Brain microvascular endothelial cell (primary cell): ENCODE data around the gene GOLGA6A.

Experiments used
- DNase-seq: peaks from one replicate; pipeline ENCODE4 v3.0.0-alpha.2; 2020
- H3K27ac ChIP-seq: fragments of 250-450 bp; sonication (Bioruptor Pico); 2 replicates; pipeline ENCODE4 v1.5.1; 2020; ENCODE audit warnings: mild to moderate bottlenecking, moderate library complexity
- H3K27me3 ChIP-seq: fragments of 250-450 bp; sonication (Bioruptor Pico); replicated peaks from 2 replicates; pipeline ENCODE4 v1.5.1; 2020; ENCODE audit warnings: mild to moderate bottlenecking
- H3K36me3 ChIP-seq: fragments of 250-450 bp; sonication (Bioruptor Pico); replicated peaks from 2 replicates; pipeline ENCODE4 v1.5.1; 2020; ENCODE audit warnings: mild to moderate bottlenecking
- H3K4me3 ChIP-seq: 2 replicates; pipeline ENCODE4 v1.5.1; 2011; ENCODE audit warnings: low read depth, mild to moderate bottlenecking, control low read depth, low read length, moderate library complexity
- in situ Hi-C: cut with HindIII; loops from 2 replicates; pipeline ENCODE4 v1.10.0; 2017; ENCODE audit warnings: low sequenced_read_pairs, low pct_ligation_motif_present
- TF ChIP-seq, protein P1 (sequence below): IDR thresholded peaks from 2 replicates; pipeline ENCODE4 v1.5.1; 2011; ENCODE audit warnings: low read depth, mild to moderate bottlenecking, moderate library complexity, low read length, control low read depth, inconsistent platforms; ENCODE audit errors: missing control alignments

Gene GOLGA6A

DNA sequence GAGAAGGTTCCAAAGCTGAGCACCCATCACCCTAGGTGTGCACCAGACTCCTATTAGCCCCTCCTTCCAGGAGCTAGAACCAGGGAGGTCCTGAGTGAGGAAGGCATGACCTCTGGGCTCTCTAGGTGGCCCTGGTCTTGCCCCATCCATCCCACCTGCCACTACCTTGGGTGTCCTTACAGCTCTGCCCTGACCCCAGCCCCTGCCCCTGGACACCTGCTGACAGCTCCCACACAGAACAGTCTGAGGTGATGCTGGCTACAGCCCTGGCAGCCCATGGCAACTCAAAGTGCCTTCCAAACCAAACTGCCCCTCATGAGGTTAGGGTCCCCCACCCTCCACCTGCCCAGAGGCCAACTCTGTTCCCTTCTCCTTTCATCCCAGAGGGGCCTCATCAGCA, 37.2 kb downstream of the GOLGA6A start:
- no peak overlapping the region for H3K27ac ChIP-seq
- no peak for DNase-seq
- in situ Hi-C loops = no loop called here
- TF ChIP-seq, protein P1, sequence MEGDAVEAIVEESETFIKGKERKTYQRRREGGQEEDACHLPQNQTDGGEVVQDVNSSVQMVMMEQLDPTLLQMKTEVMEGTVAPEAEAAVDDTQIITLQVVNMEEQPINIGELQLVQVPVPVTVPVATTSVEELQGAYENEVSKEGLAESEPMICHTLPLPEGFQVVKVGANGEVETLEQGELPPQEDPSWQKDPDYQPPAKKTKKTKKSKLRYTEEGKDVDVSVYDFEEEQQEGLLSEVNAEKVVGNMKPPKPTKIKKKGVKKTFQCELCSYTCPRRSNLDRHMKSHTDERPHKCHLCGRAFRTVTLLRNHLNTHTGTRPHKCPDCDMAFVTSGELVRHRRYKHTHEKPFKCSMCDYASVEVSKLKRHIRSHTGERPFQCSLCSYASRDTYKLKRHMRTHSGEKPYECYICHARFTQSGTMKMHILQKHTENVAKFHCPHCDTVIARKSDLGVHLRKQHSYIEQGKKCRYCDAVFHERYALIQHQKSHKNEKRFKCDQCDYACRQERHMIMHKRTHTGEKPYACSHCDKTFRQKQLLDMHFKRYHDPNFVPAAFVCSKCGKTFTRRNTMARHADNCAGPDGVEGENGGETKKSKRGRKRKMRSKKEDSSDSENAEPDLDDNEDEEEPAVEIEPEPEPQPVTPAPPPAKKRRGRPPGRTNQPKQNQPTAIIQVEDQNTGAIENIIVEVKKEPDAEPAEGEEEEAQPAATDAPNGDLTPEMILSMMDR = no peak
- H3K27me3 ChIP-seq = no peaks in the 10 kb centered on the region
- H3K36me3 ChIP-seq = no peaks in the 10 kb centered on the region
- H3K4me3 ChIP-seq = no peak overlapping the region

DNA sequence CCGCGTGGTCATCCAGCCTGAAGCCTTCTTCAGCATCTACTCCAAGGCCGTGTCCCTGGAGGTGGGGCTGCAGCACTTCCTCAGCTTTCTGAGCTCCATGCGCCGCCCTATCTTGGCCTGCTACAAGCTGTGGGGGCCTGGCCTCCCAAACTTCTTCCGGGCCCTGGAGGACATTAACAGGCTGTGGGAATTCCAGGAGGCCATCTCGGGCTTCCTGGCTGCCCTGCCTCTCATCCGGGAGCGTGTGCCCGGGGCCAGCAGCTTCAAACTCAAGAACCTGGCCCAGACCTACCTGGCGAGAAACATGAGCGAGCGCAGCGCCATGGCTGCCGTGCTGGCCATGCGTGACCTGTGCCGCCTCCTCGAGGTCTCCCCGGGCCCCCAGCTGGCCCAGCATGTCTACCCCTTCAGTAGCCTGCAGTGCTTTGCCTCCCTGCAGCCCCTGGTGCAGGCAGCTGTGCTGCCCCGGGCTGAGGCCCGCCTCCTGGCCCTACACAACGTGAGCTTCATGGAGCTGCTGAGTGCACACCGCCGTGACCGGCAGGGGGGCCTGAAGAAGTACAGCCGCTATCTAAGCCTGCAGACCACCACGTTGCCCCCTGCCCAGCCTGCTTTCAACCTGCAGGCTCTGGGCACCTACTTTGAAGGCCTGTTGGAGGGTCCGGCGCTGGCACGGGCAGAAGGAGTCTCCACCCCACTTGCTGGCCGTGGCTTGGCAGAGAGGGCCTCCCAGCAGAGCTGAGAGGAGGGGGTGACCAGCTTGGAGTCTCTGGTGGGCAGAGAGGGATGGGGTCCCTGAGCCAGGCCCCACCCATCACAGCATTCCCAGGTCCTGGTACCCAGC, 37.9 kb downstream of the GOLGA6A start:
- Histone ChIP-seq H3K4me3 (no peak overlapping the region), H3K36me3 (no peaks in the 10 kb centered on the region), H3K27me3 (no peaks in the 10 kb centered on the region), H3K27ac (no peak overlapping the region)
- TF ChIP-seq, protein P1 = no peak
- in situ Hi-C loops = no loop called here
- DNase-seq = no peak

DNA sequence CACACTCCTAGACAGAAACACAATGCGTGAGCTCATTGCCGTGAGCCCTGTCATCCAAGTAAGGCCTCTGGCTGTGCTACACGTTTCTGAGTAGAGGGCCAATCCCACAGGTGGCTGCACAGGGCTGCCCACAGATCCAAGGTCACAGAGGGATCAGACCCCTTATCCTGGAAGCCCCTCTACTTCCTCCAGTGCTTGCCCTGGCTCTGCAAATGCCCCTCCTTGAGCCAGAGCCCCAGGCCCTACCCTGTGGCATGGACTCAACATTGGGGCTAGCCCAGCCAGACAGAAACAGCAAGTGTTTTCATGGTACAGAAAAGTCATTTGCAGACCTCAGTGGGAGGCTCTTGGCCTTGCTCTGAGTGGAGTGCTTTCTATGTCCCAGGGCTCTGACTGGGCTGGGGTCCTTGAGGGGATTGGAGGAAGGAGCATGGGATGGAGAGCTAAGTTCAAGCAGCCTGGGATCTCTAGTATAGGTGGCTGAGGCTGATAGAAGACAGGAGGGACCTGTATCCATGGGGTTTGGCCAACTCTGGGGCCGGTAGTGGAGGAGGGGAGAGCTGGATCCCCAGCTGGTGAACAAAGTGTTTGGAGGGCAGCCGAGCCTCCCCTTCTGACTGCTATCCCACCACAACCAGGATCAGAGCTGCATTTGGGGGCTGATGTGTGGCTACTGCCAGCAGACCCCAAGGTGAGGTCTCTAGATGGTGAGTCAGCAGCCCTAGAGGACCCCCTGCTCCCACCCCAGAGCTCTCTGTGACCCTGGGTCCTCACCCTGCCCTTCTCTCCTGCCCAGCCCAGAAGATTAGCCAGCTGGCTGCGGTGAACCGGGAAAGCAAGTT, 38.7 kb downstream of the GOLGA6A start:
- in situ Hi-C loops = no loop called here
- Histone ChIP-seq H3K27ac (no peak overlapping the region), H3K4me3 (no peak overlapping the region), H3K27me3 (no peaks in the 10 kb centered on the region), H3K36me3 (no peaks in the 10 kb centered on the region)
- DNase-seq = no peak
- TF ChIP-seq, protein P1 = no peak

DNA sequence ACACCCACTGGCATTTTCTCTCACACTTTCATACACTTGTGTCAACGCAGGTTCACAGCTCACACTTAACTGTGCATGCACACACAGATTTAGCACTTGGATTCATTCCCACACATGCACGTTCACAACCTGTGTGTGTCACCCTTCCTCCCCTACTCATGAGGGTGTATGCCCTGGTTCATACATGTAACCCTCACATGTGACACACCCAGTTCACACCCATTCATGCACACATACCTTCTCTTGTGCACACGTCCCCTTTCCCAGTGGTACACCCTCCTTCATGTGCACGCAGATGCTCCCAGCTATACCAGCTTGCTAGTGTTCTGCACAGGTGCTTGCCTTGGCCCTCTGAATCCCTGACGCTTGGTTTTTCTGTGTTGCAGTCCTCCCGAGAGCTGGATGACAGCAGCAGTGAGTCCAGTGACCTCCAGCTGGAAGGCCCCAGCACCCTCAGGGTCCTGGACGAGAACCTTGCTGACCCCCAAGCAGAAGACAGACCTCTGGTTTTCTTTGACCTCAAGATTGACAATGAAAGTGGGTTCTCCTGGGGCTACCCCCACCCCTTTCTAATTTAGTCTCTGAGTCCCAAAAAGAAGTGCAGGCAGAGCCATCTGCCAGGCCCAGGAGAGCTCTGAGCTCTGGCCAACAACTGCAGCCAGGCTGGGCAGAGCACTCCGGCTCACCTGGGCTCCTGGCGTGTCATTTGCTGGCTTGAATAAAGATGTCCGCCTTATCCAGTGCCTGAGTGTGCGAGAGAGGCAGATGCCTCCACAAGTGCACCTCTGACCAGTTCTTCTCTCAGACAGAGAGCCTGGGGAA, 39.5 kb downstream of the GOLGA6A start:
- H3K27ac ChIP-seq = no peak overlapping the region
- TF ChIP-seq, protein P1 = no peak
- no peak overlapping the region for H3K4me3 ChIP-seq
- in situ Hi-C loops = no loop called here
- DNase-seq = no peak
- no peaks in the 10 kb centered on the region for H3K36me3 ChIP-seq
- no peaks in the 10 kb centered on the region for H3K27me3 ChIP-seq

DNA sequence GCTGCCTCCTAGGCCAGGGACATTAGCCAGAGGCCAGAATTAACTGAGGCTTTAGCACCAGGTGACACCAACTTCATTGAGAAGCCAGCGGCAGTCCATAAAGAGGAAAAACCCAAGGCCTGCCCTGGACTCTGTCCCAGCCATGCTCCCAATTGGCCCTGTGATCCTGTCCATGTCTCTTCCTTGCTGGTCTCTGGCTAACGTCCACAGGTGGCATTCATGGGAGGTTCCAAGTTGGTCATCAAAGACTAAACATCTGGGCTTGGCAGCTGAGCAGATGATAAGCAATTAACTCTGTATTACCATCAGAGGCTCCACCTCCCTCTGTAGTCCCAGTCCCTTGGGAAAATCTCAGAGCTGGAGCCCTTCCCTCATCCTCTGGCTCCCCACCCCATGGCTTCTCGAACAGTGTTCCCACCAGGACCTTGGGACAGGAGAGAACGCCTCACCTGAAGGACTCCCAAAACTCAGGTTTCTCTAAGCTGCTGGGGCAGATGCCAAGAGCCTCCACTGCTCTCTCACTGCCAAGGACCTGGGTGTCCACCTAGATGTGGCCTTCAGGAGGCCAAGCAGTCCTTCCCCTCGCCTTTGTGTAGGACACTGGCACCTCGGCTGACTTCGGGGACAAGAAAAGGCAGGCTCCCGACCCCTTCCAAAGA, 40.4 kb downstream of the GOLGA6A start:
- Histone ChIP-seq H3K4me3 (no peak overlapping the region), H3K36me3 (peaks cover 2% of the 10 kb centered on the region), H3K27ac (no peak overlapping the region), H3K27me3 (no peaks in the 10 kb centered on the region)
- in situ Hi-C loops = no loop called here
- no peak for DNase-seq
- TF ChIP-seq, protein P1 = no peak
